IMR-90 (cell line): ENCODE results near the gene CACNA2D3.

Source experiments
- CEBPB ChIP-seq: IDR thresholded peaks from 2 replicates; pipeline ENCODE4 v1.6.1; 2012; ENCODE audit warnings: low read depth, low read length, improper control_type of control experiment
- CTCF ChIP-seq: conservative IDR thresholded peaks from 2 replicates; pipeline ENCODE4 v1.5.1; 2012; ENCODE audit warnings: mild to moderate bottlenecking, low read depth, low read length, improper control_type of control experiment
- ELK1 ChIP-seq: fragments of 150-350 bp; IDR thresholded peaks from 2 replicates; pipeline ENCODE4 v1.6.1; 2016; ENCODE audit warnings: low read depth, mild to moderate bottlenecking, low read length, moderate library complexity, borderline replicate concordance
- POLR2A ChIP-seq: IDR thresholded peaks from 2 replicates; pipeline ENCODE4 v1.6.1; 2012; ENCODE audit warnings: mild to moderate bottlenecking, low read depth, low read length
- RAD21 ChIP-seq: IDR thresholded peaks from 2 replicates; pipeline ENCODE4 v1.6.1; 2012; ENCODE audit warnings: low read length, improper control_type of control experiment
- RFX5 ChIP-seq: IDR thresholded peaks from 2 replicates; pipeline ENCODE4 v1.8.0; 2012; ENCODE audit warnings: low read depth, mild to moderate bottlenecking, low read length, moderate library complexity
- USF2 ChIP-seq: fragments of 150-350 bp; IDR thresholded peaks from 2 replicates; pipeline ENCODE4 v1.6.1; 2017; ENCODE audit warnings: mild to moderate bottlenecking, antibody characterized with exemption, low read length, low read depth

GRCh38 chr3:54349691-54350090 is 227.3 kb downstream of the CACNA2D3 start:
- TF ChIP-seq ELK1, result no peak
- no peak for TF ChIP-seq CEBPB
- TF ChIP-seq CTCF, result no peak
- no peak for TF ChIP-seq RAD21
- TF ChIP-seq POLR2A, result no peak
- TF ChIP-seq RFX5, result no peak
- TF ChIP-seq USF2, result no peak
